Measurements from ENCODE around the gene IGSF8.

GRCh38 chr1:160148121-160148520 is 49.7 kb upstream of the IGSF8 start:
- TF ChIP-seq ATF2 (CRISPR knock-in tag; IDR thresholded peaks at IDR 0.05; ENCODE audit: borderline replicate concordance, low read depth): no peak
- TF ChIP-seq, protein P1, sequence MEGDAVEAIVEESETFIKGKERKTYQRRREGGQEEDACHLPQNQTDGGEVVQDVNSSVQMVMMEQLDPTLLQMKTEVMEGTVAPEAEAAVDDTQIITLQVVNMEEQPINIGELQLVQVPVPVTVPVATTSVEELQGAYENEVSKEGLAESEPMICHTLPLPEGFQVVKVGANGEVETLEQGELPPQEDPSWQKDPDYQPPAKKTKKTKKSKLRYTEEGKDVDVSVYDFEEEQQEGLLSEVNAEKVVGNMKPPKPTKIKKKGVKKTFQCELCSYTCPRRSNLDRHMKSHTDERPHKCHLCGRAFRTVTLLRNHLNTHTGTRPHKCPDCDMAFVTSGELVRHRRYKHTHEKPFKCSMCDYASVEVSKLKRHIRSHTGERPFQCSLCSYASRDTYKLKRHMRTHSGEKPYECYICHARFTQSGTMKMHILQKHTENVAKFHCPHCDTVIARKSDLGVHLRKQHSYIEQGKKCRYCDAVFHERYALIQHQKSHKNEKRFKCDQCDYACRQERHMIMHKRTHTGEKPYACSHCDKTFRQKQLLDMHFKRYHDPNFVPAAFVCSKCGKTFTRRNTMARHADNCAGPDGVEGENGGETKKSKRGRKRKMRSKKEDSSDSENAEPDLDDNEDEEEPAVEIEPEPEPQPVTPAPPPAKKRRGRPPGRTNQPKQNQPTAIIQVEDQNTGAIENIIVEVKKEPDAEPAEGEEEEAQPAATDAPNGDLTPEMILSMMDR (IDR thresholded peaks at IDR 0.05): no peak
- TF ChIP-seq SMAD4 (CRISPR knock-in tag; IDR thresholded peaks at IDR 0.05): no peak
- TF ChIP-seq NFYB (CRISPR knock-in tag; conservative IDR thresholded peaks at IDR 0.05; ENCODE audit: low read depth): no peak
- no peak for TF ChIP-seq NR2C2 (CRISPR knock-in tag; IDR thresholded peaks at IDR 0.05)
- no peak for TF ChIP-seq E2F5 (CRISPR knock-in tag; IDR thresholded peaks at IDR 0.05)
- TF ChIP-seq MAX (CRISPR knock-in tag; IDR thresholded peaks at IDR 0.05): no peak
- TF ChIP-seq TCF7 (CRISPR knock-in tag; IDR thresholded peaks at IDR 0.05; ENCODE audit: low read depth): no peak
- TF ChIP-seq STAT6 (CRISPR knock-in tag; conservative IDR thresholded peaks at IDR 0.05; ENCODE audit: low read depth): no peak
- TF ChIP-seq TEAD1 (CRISPR knock-in tag; IDR thresholded peaks at IDR 0.05): no peak
- no peak for TF ChIP-seq GABPB1 (CRISPR knock-in tag; IDR thresholded peaks at IDR 0.05)
- no peak for TF ChIP-seq KAT7 (CRISPR knock-in tag; IDR thresholded peaks at IDR 0.05; ENCODE audit: borderline replicate concordance)

All from WTC11 (cell line).